Right atrium auricular region (tissue), 2 donors: Measurements from ENCODE around the gene OR13J1. TPM values are rescaled to one million over a fixed set of nuclear protein-coding genes. Genes with fewer than 3 reads are reported as not detected.

ENCODE experiments used
- DNase-seq: peaks from one replicate; pipeline ENCODE4 v3.0.0-alpha.2; 2019; ENCODE audit warnings: low spot score
- H3K27ac ChIP-seq, 2 donors: fragments of 200-600 bp; sonication (generic); 1 replicate in 1 of 2; 2 replicates in 1 of 2; pipeline ENCODE4 v1.5.1; 2016 to 2019
- H3K27me3 ChIP-seq, 2 donors: fragments of 200-600 bp; sonication (generic); one replicate each; pipeline versions ENCODE4 v1.5.1 to v1.6.0; 2017 to 2019
- H3K36me3 ChIP-seq: fragments of 200-600 bp; sonication (generic); one replicate; pipeline ENCODE4 v1.5.1; 2016
- H3K4me1 ChIP-seq, 2 donors: fragments of 200-600 bp; sonication (generic); one replicate each; pipeline versions ENCODE4 v1.5.1 to v1.6.0; 2017 to 2019
- H3K4me3 ChIP-seq, 2 donors: fragments of 200-600 bp; sonication (generic); 1 replicate in 1 of 2; 2 replicates in 1 of 2; pipeline ENCODE4 v1.5.1; 2017 to 2019; ENCODE audit warnings: mild to moderate bottlenecking in 1 of 2, moderate library complexity in 1 of 2
- H3K9me3 ChIP-seq, 2 donors: fragments of 200-600 bp; sonication (generic); one replicate each; pipeline ENCODE4 v1.5.1; 2019
- CTCF ChIP-seq, 2 donors: fragments of 200-600 bp; sonication (generic); IDR thresholded peaks; one replicate each; pipeline ENCODE4 v1.5.1; 2019; ENCODE audit warnings: antibody characterized with exemption in 2 of 2
- total RNA-seq, 2 donors: library from RNA; depleted of rRNA; stranded (reverse); fragments of >200 nt; gene quantifications; one replicate each; pipeline ENCODE4 v1.1.0, GENCODE V29; 2016

Gene OR13J1
- total RNA-seq, 2 donors from 2014 or later = not detected

DNA sequence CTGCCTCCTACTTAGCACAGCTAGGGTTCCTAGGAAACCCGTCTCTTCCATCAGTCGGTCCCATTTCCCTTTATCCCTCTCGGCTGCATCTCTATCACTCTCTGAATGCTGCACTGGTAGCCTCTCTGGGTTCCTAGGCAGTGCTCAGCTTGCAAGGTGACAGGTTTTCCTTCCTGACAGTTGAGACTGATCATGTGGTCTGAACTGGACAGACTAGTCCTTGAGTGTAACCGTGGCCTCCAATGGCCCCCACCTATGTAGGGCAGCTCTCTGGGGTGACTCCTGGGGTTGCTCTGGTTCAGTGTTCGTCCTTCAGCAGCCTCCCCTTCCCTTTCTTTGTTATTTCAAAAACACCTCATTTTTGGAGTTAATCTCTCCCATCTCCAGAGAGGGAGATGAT, 37.4 kb downstream of the OR13J1 start:
- Histone ChIP-seq H3K36me3 (no peaks in the 10 kb centered on the region), H3K27me3 (no peaks in the 10 kb centered on the region), H3K27ac (peak overlapping the region; percentile 72 to 74), H3K9me3 (no peaks in the 10 kb centered on the region), H3K4me3 (no peak overlapping the region), H3K4me1 (peaks cover 0 to 54% of the 10 kb centered on the region in 2 donors)
- no peak for TF ChIP-seq CTCF (IDR thresholded peaks at IDR 0.05)
- no peak for DNase-seq

DNA sequence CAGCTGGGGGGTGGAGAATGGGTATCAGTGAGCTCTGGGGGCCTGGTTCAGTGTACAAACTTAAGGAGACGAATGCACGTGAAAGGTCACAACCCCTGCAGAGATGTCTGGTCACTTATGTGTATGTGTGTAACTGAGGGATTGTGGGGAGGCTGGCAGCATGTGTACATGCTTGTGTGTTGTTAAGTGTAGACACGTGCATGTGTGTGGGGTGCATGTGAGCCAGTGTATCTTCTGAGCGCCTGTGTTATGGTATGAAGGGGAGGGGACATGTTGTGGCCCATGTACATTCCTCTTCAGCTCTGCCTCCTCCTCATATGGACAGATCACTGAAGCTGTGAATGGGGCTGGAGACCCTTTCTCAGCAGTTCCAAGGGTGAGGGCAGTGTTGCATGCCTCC, 39.2 kb downstream of the OR13J1 start:
- peaks cover 0 to 54% of the 10 kb centered on the region in 2 donors for H3K4me1 ChIP-seq
- no peak for TF ChIP-seq CTCF (IDR thresholded peaks at IDR 0.05)
- H3K36me3 ChIP-seq = no peaks in the 10 kb centered on the region
- no peaks in the 10 kb centered on the region for H3K9me3 ChIP-seq
- no peak overlapping the region for H3K27ac ChIP-seq
- no peak for DNase-seq
- no peaks in the 10 kb centered on the region for H3K27me3 ChIP-seq
- no peak overlapping the region for H3K4me3 ChIP-seq

GRCh38 chr9:35829764-35830096, 40.5 kb downstream of the OR13J1 start:
- peak overlapping the region; percentile 51 to 72 for H3K4me3 ChIP-seq
- no peak for DNase-seq
- TF ChIP-seq CTCF (IDR thresholded peaks at IDR 0.05) = no peak
- peak overlapping the region; percentile 89 to 95 for H3K27ac ChIP-seq
- H3K27me3 ChIP-seq = no peaks in the 10 kb centered on the region
- no peaks in the 10 kb centered on the region for H3K9me3 ChIP-seq
- peaks cover 0 to 54% of the 10 kb centered on the region in 2 donors for H3K4me1 ChIP-seq
- no peaks in the 10 kb centered on the region for H3K36me3 ChIP-seq

- Histone ChIP-seq H3K36me3 (no peaks in the 10 kb centered on the region), H3K4me1 (peaks cover 0 to 49% of the 10 kb centered on the region in 2 donors), H3K4me3 (peak within 1 kb of the TSS; percentile 51 to 72), H3K27me3 (no peaks in the 10 kb centered on the region), H3K9me3 (no peaks in the 10 kb centered on the region), H3K27ac (peak within 1 kb of the TSS; percentile 89 to 95)
- peak; percentile 99 for DNase-seq
- no peak for TF ChIP-seq CTCF (IDR thresholded peaks at IDR 0.05)
Observed at GRCh38 chr9:35829084-35829763, 41.0 kb downstream of the OR13J1 start, which contains the start of gene TMEM8B. Gene TMEM8B, plus strand, starts transcription at chr9:35829228. Its CDS starts 220 bp downstream, at chr9:35829448.

GRCh38 chr9:35828716-35829083, 41.5 kb downstream of the OR13J1 start, which contains the start of gene FAM221B:
Gene FAM221B, minus strand, starts transcription at chr9:35828732. Its CDS starts 2,571 bp downstream, at chr9:35826161.
- TF ChIP-seq CTCF (IDR thresholded peaks at IDR 0.05) = no peak
- Histone ChIP-seq H3K27ac (peak within 1 kb of the TSS; percentile 89 to 95), H3K36me3 (no peaks in the 10 kb centered on the region), H3K4me1 (peaks cover 0 to 44% of the 10 kb centered on the region in 2 donors), H3K9me3 (no peaks in the 10 kb centered on the region), H3K27me3 (no peaks in the 10 kb centered on the region), H3K4me3 (peak within 1 kb of the TSS; percentile 51 to 72)
- no peak for DNase-seq

DNA sequence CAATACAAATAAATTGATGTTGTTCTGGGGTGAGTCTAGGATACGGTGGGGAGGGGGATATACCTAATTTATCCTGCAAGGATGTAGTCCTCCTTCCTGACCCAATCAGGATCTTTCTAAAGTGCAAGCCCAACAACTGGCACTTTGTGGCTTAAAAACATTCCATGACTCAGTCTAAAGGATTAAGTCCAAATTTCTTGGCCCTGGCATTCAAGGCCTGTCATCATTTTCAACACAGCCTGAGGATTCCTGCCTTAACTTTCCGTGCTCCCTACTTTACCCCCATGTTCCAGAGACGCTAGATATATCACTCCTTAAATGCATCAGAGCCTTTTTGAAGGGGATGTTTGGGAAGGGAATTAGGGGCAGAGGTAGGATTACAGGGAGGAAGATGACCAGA, 42.7 kb downstream of the OR13J1 start:
- Histone ChIP-seq H3K36me3 (no peaks in the 10 kb centered on the region), H3K4me3 (no peak overlapping the region), H3K4me1 (peaks cover 0 to 32% of the 10 kb centered on the region in 2 donors), H3K27me3 (no peaks in the 10 kb centered on the region), H3K27ac (no peak overlapping the region), H3K9me3 (no peaks in the 10 kb centered on the region)
- TF ChIP-seq CTCF (IDR thresholded peaks at IDR 0.05) = no peak
- DNase-seq = no peak
